Mucosa of stomach (tissue), 1 donor: Measurements from ENCODE around the gene NR5A2.
A peak's percentile ranks its signal among the peaks of the same experiment; 100 is the strongest.

Experiments
- H3K27me3 ChIP-seq: one replicate; pipeline ENCODE4 v1.7.0; 2013; ENCODE audit warnings: mild to moderate bottlenecking, low read length; ENCODE audit not compliant: control insufficient read depth, insufficient read depth
- H3K36me3 ChIP-seq: one replicate; pipeline ENCODE4 v1.7.0; 2013; ENCODE audit warnings: low read length; ENCODE audit not compliant: control insufficient read depth, insufficient read depth
- H3K4me1 ChIP-seq: one replicate; pipeline ENCODE4 v1.7.0; 2013; ENCODE audit warnings: mild to moderate bottlenecking, low read length; ENCODE audit not compliant: control insufficient read depth, insufficient read depth
- H3K4me3 ChIP-seq: one replicate; pipeline ENCODE4 v1.7.0; 2013; ENCODE audit warnings: low read length
- H3K9ac ChIP-seq: one replicate; pipeline ENCODE4 v1.7.0; 2013; ENCODE audit warnings: mild to moderate bottlenecking, low read length, moderate library complexity
- H3K9me3 ChIP-seq: one replicate; pipeline ENCODE4 v1.7.0; 2013; ENCODE audit warnings: mild to moderate bottlenecking, low read length, moderate library complexity; ENCODE audit not compliant: control insufficient read depth
- donor health status: Pancreatic carcinoma.

The NR5A2 gene

DNA sequence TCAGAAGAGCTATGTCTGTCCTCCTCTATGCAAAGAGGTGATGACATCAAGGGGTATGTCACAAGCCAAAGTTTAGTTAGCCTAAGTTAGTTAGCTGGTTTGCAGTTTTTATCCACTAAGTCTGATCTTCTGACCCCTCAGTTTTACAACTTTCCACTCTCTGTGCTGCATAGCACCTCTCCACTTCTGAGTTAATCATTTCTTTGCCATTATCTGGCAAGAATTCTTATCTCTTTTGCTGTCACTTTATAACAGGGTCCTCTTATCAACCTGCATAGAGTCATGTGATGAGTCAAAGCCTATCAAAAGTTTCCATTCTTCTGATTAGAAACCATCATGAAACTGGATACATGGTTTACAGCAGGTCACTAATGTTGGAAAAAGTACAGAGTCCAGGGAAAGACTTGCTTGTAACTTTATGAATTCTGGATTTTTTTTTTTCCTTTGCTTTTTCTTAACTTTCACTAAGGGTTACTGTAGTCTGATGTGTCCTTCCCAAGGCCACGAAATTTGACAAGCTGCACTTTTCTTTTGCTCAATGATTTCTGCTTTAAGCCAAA is at the start of gene NR5A2:
TSS of gene NR5A2 (plus strand) at position 447 of the 560 bp plus-strand sequence. CDS start 138 bp downstream, outside the sequence.
- Histone ChIP-seq H3K4me1 (peaks cover 10% of the 10 kb centered on the region), H3K4me3 (peak within 1 kb of the TSS; percentile 53), H3K27me3 (peaks cover 15% of the 10 kb centered on the region), H3K9me3 (no peaks in the 10 kb centered on the region), H3K36me3 (no peaks in the 10 kb centered on the region), H3K9ac (peak within 1 kb of the TSS; percentile 76)

DNA sequence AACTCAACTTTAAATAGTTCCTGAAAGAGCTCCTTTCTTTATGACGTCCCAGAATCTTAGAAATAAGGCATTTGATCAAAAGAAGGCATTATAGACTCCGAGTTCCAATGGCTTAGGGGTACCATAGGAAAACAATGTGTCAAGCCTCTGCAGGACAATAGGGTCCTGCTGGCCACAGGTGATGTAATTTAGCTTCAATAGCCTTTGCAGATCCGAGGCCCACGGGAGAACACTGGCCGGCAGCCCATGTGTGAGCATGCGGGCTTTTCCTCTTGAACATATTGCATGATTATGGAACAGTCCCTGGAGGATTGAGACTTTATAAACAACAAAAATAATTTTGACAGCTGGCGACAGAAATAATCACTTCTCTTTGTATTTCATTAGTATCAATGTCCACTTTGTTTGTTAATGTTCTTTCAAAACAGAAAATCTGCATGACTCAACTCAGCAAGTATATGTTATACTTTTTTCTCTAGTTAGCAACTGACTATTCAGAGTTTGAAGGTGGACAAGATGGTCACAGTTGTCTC is 49.0 kb upstream of the NR5A2 start:
- no peaks in the 10 kb centered on the region for H3K27me3 ChIP-seq
- no peaks in the 10 kb centered on the region for H3K9me3 ChIP-seq
- no peaks in the 10 kb centered on the region for H3K36me3 ChIP-seq
- H3K4me3 ChIP-seq, result no peak overlapping the region
- peaks cover 5% of the 10 kb centered on the region for H3K4me1 ChIP-seq
- no peak overlapping the region for H3K9ac ChIP-seq

DNA sequence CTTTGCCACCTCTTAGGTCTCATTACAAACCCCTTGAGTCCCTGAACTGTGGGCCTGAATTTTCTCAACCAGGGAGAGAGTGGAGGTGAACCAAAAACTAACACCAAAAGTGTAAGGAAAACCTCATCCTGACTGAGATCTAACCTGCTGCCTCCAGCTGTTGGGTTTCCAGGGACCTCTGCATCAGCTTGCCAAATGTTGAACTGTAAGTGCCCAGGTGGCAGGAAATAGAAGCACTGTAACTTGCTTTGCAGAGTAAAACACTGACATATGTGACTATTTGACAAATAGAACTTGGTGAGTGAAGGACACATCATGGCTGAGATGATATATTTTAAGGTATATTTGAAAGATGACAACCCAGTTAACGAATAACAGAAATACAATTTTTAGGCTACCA is 48.4 kb upstream of the NR5A2 start:
- Histone ChIP-seq H3K9me3 (no peaks in the 10 kb centered on the region), H3K36me3 (no peaks in the 10 kb centered on the region), H3K9ac (no peak overlapping the region), H3K27me3 (no peaks in the 10 kb centered on the region), H3K4me1 (peaks cover 5% of the 10 kb centered on the region), H3K4me3 (no peak overlapping the region)

DNA sequence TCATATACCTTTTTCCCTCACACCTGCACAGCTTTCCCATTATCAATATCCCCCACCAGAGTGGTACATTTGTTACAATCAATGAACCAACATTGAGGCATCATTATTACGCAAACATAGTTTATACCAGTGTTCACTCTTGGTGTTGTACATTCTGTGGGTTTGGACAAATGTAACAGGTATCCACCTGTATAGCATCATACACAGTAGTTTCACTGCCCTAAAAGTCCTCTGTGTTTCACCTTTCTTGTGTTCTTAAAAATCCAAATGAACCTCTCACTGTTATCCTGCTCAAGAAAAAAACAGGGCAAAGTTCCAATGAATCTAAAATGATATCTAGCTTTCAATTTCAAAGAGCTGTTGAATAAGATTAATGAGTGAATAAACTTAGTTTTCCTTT is 45.9 kb upstream of the NR5A2 start:
- Histone ChIP-seq H3K36me3 (no peaks in the 10 kb centered on the region), H3K4me1 (peaks cover 5% of the 10 kb centered on the region), H3K4me3 (no peak overlapping the region), H3K27me3 (no peaks in the 10 kb centered on the region), H3K9ac (no peak overlapping the region), H3K9me3 (no peaks in the 10 kb centered on the region)

DNA sequence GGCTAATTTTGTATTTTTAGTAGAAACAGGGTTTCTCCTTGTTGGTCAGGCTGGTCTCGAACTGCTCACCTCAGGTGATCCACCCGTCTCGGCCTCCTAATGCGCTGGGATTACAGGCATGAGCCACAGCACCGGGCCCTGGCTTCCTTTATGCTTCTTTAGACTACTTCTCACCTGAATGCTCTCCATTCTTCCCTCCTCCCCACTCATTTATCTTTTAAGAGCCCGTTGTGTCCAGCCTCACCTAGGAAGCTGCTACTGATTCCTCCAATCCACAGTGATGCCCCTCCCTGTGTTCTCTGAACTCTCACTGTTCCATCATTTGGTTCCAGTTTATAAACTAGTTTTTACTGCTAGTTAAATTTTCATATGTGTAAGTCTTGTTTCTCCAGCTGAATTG is 44.9 kb upstream of the NR5A2 start:
- no peaks in the 10 kb centered on the region for H3K27me3 ChIP-seq
- H3K9ac ChIP-seq, result no peak overlapping the region
- H3K4me1 ChIP-seq, result peaks cover 5% of the 10 kb centered on the region
- H3K36me3 ChIP-seq, result no peaks in the 10 kb centered on the region
- no peaks in the 10 kb centered on the region for H3K9me3 ChIP-seq
- no peak overlapping the region for H3K4me3 ChIP-seq

DNA sequence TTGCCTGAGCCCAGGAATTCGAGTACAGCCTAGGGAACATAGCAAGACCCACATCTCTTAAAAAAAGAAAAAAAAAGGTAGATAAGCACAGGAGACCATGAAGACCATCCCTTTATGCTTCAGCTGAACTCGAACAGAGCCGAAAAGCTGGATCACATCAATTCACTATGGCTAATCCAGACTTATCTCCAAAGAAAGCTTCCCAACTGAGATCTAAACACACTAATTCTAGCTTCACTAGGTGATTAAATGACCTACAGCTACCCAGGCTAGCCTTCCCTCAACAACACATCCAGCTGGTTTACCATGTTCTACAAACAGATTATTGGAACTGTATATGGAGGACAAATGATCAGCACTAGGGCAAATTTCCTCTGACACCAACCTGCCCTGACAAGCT is 44.0 kb upstream of the NR5A2 start:
- no peak overlapping the region for H3K4me3 ChIP-seq
- H3K4me1 ChIP-seq, result peaks cover 5% of the 10 kb centered on the region
- H3K27me3 ChIP-seq, result no peaks in the 10 kb centered on the region
- H3K9ac ChIP-seq, result no peak overlapping the region
- no peaks in the 10 kb centered on the region for H3K36me3 ChIP-seq
- no peaks in the 10 kb centered on the region for H3K9me3 ChIP-seq

DNA sequence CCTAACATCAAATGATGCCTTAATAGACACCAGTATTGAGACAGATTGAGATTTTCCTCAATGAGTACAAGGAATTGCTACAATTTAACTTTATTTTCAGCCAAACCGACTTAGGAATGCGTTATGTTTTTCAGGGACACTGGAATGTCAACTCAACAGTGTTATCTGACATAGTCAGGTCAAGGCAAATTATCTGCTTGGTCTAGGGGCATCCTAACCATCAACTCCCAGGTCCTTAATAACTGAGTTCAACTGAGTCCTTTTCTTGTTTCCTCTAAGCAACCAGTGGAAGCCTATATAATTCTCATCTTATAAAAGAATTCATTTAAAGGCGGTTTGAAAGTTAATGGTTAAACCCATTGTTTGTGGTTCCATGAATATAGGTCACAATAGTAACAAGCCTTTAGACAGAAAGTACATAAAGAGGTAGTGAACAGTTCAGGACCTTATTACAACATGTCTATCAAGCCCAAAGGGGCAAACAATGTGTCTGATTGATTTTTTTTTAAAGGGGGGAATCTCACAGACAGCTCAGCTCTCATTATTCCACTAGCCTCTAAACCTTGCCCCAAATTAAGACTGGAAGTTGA is 32.3 kb upstream of the NR5A2 start:
- Histone ChIP-seq H3K9me3 (no peaks in the 10 kb centered on the region), H3K36me3 (no peaks in the 10 kb centered on the region), H3K4me1 (no peaks in the 10 kb centered on the region)

DNA sequence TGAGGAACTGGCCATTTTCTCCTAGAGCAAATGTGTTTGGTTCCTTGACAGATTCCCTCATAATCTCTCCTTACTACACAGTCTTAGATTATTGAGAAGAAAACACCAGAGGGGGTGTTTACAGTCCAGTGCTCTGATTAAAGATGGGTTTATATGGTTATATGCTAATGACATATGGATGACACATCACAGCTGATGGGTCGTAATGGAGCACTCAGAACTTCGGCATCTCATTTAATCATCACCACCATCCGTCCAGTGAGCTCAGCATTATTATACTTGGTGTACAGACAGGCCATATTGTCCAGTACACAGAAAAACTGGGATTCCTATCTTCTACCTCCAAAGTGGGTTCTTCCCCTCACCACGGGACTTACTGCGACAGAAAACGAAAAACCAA is 22.3 kb upstream of the NR5A2 start:
- Histone ChIP-seq H3K27me3 (no peaks in the 10 kb centered on the region), H3K36me3 (no peaks in the 10 kb centered on the region), H3K4me3 (no peak overlapping the region), H3K9ac (no peak overlapping the region), H3K4me1 (no peaks in the 10 kb centered on the region), H3K9me3 (no peaks in the 10 kb centered on the region)

More for the DNA sequence above, 32.3 kb upstream of the NR5A2 start:
- Histone ChIP-seq H3K9ac (no peak overlapping the region), H3K4me3 (no peak overlapping the region), H3K27me3 (no peaks in the 10 kb centered on the region)

DNA sequence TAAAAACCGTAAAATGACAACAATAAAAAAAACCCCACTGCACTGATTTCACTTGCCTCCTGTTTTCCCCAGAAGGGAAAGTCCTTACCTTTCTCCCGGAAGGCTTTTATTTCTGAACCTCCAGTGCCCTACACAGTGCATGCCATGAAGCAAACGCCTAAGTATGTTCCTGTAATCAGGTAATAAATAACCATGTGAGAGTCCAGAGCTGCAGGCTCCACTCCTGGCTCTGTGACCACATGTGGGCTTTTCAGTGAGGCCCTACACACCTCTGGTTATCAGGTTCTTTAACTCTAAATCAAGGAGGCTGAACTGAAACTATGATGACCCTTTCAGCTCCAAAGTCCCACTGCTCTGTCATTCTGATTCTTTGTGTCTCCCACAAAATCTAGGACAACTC is 20.8 kb upstream of the NR5A2 start:
- H3K9ac ChIP-seq, result no peak overlapping the region
- H3K9me3 ChIP-seq, result no peaks in the 10 kb centered on the region
- no peaks in the 10 kb centered on the region for H3K27me3 ChIP-seq
- no peaks in the 10 kb centered on the region for H3K4me1 ChIP-seq
- no peak overlapping the region for H3K4me3 ChIP-seq
- no peaks in the 10 kb centered on the region for H3K36me3 ChIP-seq

DNA sequence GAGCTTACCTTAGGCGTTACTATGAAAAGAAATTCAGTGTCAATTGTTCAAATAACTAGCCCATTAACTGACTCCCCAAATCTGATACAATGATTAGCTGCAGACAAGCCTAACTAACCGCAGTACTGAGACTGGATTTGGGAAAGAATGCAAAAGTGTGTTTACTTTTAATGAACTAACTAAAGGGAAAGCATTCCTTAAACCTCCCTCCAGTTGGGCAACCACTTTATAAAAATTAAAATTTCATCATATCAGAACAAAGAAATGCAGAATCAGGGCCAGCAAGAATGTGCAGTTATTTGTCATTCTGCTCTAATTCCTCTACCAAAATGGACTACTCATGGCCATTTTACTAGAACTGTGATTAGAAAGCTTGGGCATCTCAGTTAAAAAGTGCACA is 11.7 kb upstream of the NR5A2 start:
- Histone ChIP-seq H3K9ac (no peak overlapping the region), H3K4me3 (no peak overlapping the region), H3K27me3 (no peaks in the 10 kb centered on the region), H3K36me3 (no peaks in the 10 kb centered on the region), H3K9me3 (no peaks in the 10 kb centered on the region), H3K4me1 (no peaks in the 10 kb centered on the region)

DNA sequence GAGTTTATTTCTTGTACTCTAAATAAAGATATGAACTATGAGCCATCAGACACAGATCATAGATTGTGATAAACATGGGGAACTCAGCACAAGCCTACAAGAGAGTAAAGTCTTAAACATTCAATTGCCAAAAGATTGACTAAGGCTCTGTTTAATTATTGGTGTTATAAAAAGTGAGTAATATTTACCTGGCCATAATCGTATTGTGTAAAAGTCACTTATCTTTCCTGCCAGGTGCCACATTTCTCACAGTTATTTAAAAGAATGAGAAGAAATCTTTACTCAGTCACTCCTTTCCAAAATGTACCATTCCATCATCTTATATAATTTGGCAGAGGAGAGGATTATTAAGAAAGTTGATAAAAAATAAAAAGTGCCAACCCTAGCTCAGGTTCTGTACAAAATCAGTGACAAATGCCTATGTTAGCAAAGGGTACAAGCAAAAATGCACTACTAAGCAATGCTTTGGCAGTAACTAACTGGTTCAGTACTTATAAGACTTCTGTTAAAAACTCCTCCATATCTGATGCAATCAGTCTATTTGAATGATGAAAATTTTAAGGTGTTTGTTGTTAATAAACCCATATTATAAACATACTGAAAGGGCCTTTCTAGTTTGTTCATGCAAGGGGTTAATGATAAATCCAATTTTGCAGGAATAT is 5.8 kb upstream of the NR5A2 start:
- Histone ChIP-seq H3K9me3 (no peaks in the 10 kb centered on the region), H3K36me3 (no peaks in the 10 kb centered on the region), H3K4me3 (no peak overlapping the region), H3K9ac (no peak overlapping the region), H3K27me3 (no peaks in the 10 kb centered on the region), H3K4me1 (no peaks in the 10 kb centered on the region)

DNA sequence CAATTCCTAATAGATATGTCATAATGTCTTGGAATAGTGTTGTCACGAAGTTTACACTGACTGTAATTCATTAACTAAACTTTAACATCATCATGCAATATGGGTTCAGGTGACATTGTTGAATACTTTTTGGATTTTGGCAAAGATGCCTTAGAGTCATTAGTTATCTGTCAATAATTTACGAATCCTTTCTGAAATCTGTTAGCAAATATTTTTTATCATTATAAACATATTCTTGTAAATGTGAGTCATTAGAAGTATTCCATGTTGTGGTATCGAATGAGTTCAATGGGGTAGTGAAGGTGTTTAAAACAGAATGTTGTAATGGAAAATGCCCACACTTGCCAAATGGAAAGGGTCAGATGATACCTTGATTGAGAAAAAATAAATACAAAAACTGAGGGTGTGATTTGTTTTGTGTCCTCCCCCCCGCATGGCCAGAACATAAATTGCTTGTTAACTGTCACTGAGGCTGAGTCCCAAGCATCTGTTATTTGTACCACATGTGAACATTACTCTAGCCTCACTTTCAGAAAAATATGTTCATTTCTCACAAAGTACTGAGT is 5.2 kb upstream of the NR5A2 start:
- Histone ChIP-seq H3K4me1 (peaks cover 4% of the 10 kb centered on the region), H3K9ac (no peak overlapping the region), H3K9me3 (no peaks in the 10 kb centered on the region), H3K36me3 (no peaks in the 10 kb centered on the region), H3K4me3 (no peak overlapping the region), H3K27me3 (no peaks in the 10 kb centered on the region)
